Measurements from ENCODE around the gene AQP7. TPM values are rescaled to one million over a fixed set of nuclear protein-coding genes. Genes with fewer than 3 reads are reported as not detected.

AQP7 gene
- total and polyA plus RNA-seq, 7 donors: 0.33 to 14.6 (median 5.7) TPM; not detected in 1

- DNase-seq: peak; percentile 41
- Histone ChIP-seq H3K9me3 (no peaks in the 10 kb centered on the region), H3K4me3 (no peak overlapping the region), H3K4me1 (peaks cover 0 to 9% (median 6%) of the 10 kb centered on the region in 4 donors), H3K36me3 (no peaks in the 10 kb centered on the region), H3K27me3 (no peaks in the 10 kb centered on the region), H3K27ac (no peak overlapping the region)
- intact Hi-C loops (cut with DNase I): loop anchor here (5.0 to 10.0 kb wide), 2 partner anchors 140 to 348 kb away; no protein-coding TSS in a partner anchor
- WGBS, 2 donors: 86 to 94% methylated on average over 12 of the region's 12 CpGs
- no peak for TF ChIP-seq EP300 (IDR thresholded peaks at IDR 0.05)
- no peak for TF ChIP-seq POLR2A (IDR thresholded peaks at IDR 0.05)
- TF ChIP-seq CTCF (IDR thresholded peaks at IDR 0.05): no peak
- TF ChIP-seq POLR2AphosphoS5 (IDR thresholded peaks at IDR 0.05): no peak
Observed at GRCh38 chr9:33377089-33377715, 25.2 kb downstream of the AQP7 start.

GRCh38 chr9:33375841-33376321 is 26.5 kb downstream of the AQP7 start:
- TF ChIP-seq POLR2AphosphoS5 (IDR thresholded peaks at IDR 0.05) (no peak), CTCF (IDR thresholded peaks at IDR 0.05) (no peak), EP300 (IDR thresholded peaks at IDR 0.05) (no peak), POLR2A (IDR thresholded peaks at IDR 0.05) (no peak)
- Histone ChIP-seq H3K27me3 (no peaks in the 10 kb centered on the region), H3K36me3 (peaks cover 0 to 11% (median 6%) of the 10 kb centered on the region in 4 donors), H3K4me1 (peaks cover 0 to 9% (median 6%) of the 10 kb centered on the region in 4 donors), H3K27ac (peak overlapping the region in 3 of 4 donors; percentile 51 to 69 (median 56)), H3K9me3 (no peaks in the 10 kb centered on the region), H3K4me3 (no peak overlapping the region)
- 93 to 95% methylated on average over 7 of the region's 7 CpGs for WGBS, 2 donors
- intact Hi-C loops (cut with DNase I): loop anchor here (1.0 to 10.0 kb wide), 4 partner anchors 39 to 349 kb away; no protein-coding TSS in a partner anchor
- no peak for DNase-seq

GRCh38 chr9:33375238-33375840 is 27.0 kb downstream of the AQP7 start:
- DNase-seq: no peak
- TF ChIP-seq POLR2A (IDR thresholded peaks at IDR 0.05): no peak
- no peak for TF ChIP-seq POLR2AphosphoS5 (IDR thresholded peaks at IDR 0.05)
- no peak for TF ChIP-seq EP300 (IDR thresholded peaks at IDR 0.05)
- peak in 1 of 4 experiments; percentile 44 for TF ChIP-seq CTCF (IDR thresholded peaks at IDR 0.05)
- Histone ChIP-seq H3K27ac (peak overlapping the region; percentile 40 to 69 (median 54)), H3K36me3 (peaks cover 0 to 16% (median 11%) of the 10 kb centered on the region in 4 donors), H3K4me3 (peak overlapping the region in 2 of 4 donors; percentile 18 to 30), H3K9me3 (no peaks in the 10 kb centered on the region), H3K4me1 (peaks cover 0 to 9% (median 6%) of the 10 kb centered on the region in 4 donors), H3K27me3 (no peaks in the 10 kb centered on the region)
- WGBS, 2 donors: 69 to 77% methylated on average over 15 of the region's 15 CpGs
- intact Hi-C loops (cut with DNase I): loop anchor here (1.0 to 10.0 kb wide), 4 partner anchors 40 to 349 kb away; no protein-coding TSS in a partner anchor

- intact Hi-C loops (cut with DNase I): loop anchor here (1.0 to 10.0 kb wide), 4 partner anchors 41 to 350 kb away; no protein-coding TSS in a partner anchor
- peak; percentile 86 for DNase-seq
- WGBS, 2 donors: 58 to 64% methylated on average over 6 of the region's 6 CpGs
- peaks cover 0 to 9% (median 6%) of the 10 kb centered on the region in 4 donors for H3K4me1 ChIP-seq
- H3K36me3 ChIP-seq: peaks cover 0 to 22% (median 16%) of the 10 kb centered on the region in 4 donors
- H3K27ac ChIP-seq: peak overlapping the region; percentile 40 to 69 (median 54)
- no peaks in the 10 kb centered on the region for H3K9me3 ChIP-seq
- no peak for TF ChIP-seq POLR2A (IDR thresholded peaks at IDR 0.05)
- no peak for TF ChIP-seq EP300 (IDR thresholded peaks at IDR 0.05)
- TF ChIP-seq CTCF (IDR thresholded peaks at IDR 0.05): peak; percentile 56 to 88 (median 81)
- TF ChIP-seq POLR2AphosphoS5 (IDR thresholded peaks at IDR 0.05): peak in 1 of 4 donors; percentile 10
- H3K27me3 ChIP-seq: no peaks in the 10 kb centered on the region
- peak overlapping the region in 2 of 4 donors; percentile 18 to 30 for H3K4me3 ChIP-seq
Observed at GRCh38 chr9:33374634-33375237, 27.6 kb downstream of the AQP7 start.
